ENCODE measurements around the gene ASIC2.

Gene ASIC2

GRCh38 chr17:33073416-33073815 is 219.7 kb downstream of the ASIC2 start:
- DNase-seq (ENCODE audit: low read depth in 3 of 3), result no peak

- DNase-seq (ENCODE audit: low read depth in 3 of 3), result no peak
Observed at GRCh38 chr17:33072421-33073161, 220.5 kb downstream of the ASIC2 start.

GRCh38 chr17:33071656-33072055 is 221.4 kb downstream of the ASIC2 start:
- no peak for DNase-seq (ENCODE audit: low read depth in 3 of 3)

- DNase-seq (ENCODE audit: low read depth in 3 of 3), result no peak
Observed at GRCh38 chr17:33057564-33057963, 235.5 kb downstream of the ASIC2 start.

- no peak for DNase-seq (ENCODE audit: low read depth in 3 of 3)
Observed at GRCh38 chr17:33056399-33057146, 236.5 kb downstream of the ASIC2 start.

- no peak for DNase-seq (ENCODE audit: low read depth in 3 of 3)
Observed at GRCh38 chr17:33055746-33056145, 237.3 kb downstream of the ASIC2 start.

- DNase-seq (ENCODE audit: low read depth in 3 of 3), result no peak
Observed at GRCh38 chr17:33055171-33055611, 237.9 kb downstream of the ASIC2 start.

- no peak for DNase-seq (ENCODE audit: low read depth in 3 of 3)
Observed at GRCh38 chr17:33054412-33054811, 238.7 kb downstream of the ASIC2 start.

GRCh38 chr17:33053676-33054075 is 239.4 kb downstream of the ASIC2 start:
- DNase-seq (ENCODE audit: low read depth in 3 of 3), result no peak

GRCh38 chr17:33052856-33053255 is 240.2 kb downstream of the ASIC2 start:
- no peak for DNase-seq (ENCODE audit: low read depth in 3 of 3)

GRCh38 chr17:33050611-33051140 is 242.4 kb downstream of the ASIC2 start:
- no peak for DNase-seq (ENCODE audit: low read depth in 3 of 3)

- peak; percentile 2 to 26 (median 25) for DNase-seq (ENCODE audit: low read depth in 3 of 3)
Observed at GRCh38 chr17:33049781-33050414, 243.2 kb downstream of the ASIC2 start.

GRCh38 chr17:33046361-33047255 is 246.5 kb downstream of the ASIC2 start:
- no peak for DNase-seq (ENCODE audit: low read depth in 3 of 3)

GRCh38 chr17:33045216-33045615 is 247.9 kb downstream of the ASIC2 start:
- no peak for DNase-seq (ENCODE audit: low read depth in 3 of 3)

- DNase-seq (ENCODE audit: low read depth in 3 of 3), result no peak
Observed at GRCh38 chr17:33044771-33045170, 248.3 kb downstream of the ASIC2 start.

- no peak for DNase-seq (ENCODE audit: low read depth in 3 of 3)
Observed at GRCh38 chr17:33040461-33040860, 252.6 kb downstream of the ASIC2 start.

- DNase-seq (ENCODE audit: low read depth in 3 of 3), result no peak
Observed at GRCh38 chr17:33039874-33040273, 253.2 kb downstream of the ASIC2 start.

- DNase-seq (ENCODE audit: low read depth in 3 of 3), result peak in 1 of 3 donors; percentile 13
Observed at GRCh38 chr17:33038740-33039139, 254.4 kb downstream of the ASIC2 start.

GRCh38 chr17:33033176-33033575 is 259.9 kb downstream of the ASIC2 start:
- DNase-seq (ENCODE audit: low read depth in 3 of 3), result no peak

- DNase-seq (ENCODE audit: low read depth in 3 of 3), result no peak
Observed at GRCh38 chr17:33028778-33029177, 264.3 kb downstream of the ASIC2 start.

GRCh38 chr17:33028061-33028460 is 265.0 kb downstream of the ASIC2 start:
- DNase-seq (ENCODE audit: low read depth in 3 of 3), result no peak

All from stimulated activated CD4-positive, alpha-beta T cell treated with anti-CD3 and anti-CD28 coated beads, TNF-alpha, amount 100 ng/mL, for 48 hours (primary cell).